OCI-LY1 (cell line): ENCODE data around the gene CCDC194.

Source experiments
- CTCF ChIP-seq: fragments of 200-600 bp; sonication (generic), shearing (Covaris generic); IDR thresholded peaks from 2 replicates; pipeline ENCODE4 v1.5.1; 2017; ENCODE audit warnings: mild to moderate bottlenecking, antibody characterized with exemption, low read length, moderate library complexity, mixed read lengths
- EZH2 ChIP-seq: fragments of 200-600 bp; sonication (generic), shearing (Covaris generic); IDR thresholded peaks from 2 replicates; pipeline ENCODE4 v1.8.0; 2017; ENCODE audit warnings: borderline replicate concordance, mixed run types, mild to moderate bottlenecking, antibody characterized with exemption, low read length, moderate library complexity, mixed read lengths

DNA sequence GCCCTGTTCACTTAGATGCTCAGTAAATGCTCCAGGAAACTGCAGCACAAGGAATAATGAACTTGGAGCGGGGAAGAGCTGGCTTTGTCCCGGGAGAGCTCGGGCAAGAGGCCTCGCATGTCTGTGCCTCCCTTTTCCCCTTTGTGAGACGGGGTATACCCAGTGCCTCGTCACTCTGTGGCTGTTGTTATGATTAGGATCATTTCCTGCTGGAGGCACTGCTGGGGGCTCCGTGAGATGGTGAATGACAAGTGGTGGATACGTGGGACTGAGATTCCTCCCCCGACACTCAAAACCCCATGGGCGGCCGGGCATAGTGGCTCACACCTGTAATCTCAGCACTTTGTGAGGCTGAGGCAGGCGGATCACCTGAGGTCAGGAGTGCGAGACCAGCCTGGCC is 15.7 kb downstream of the CCDC194 start:
- TF ChIP-seq CTCF (no peak), EZH2 (no peak)
